Activated T-helper 17 cell treated with anti-CD3 and anti-CD28 coated beads, Interleukin-2, amount 50 U/mL, for 72 hours (primary cell): ENCODE measurements around the gene CHMP6. TPM values are rescaled to one million over a fixed set of nuclear protein-coding genes. Genes with fewer than 3 reads are reported as not detected.

Source experiments
- ATAC-seq: fragments of 150-1000 bp; cut with Tn5 transposase; replicated peaks from 2 replicates; pipeline ENCODE4 v1.10.0; 2021; ENCODE audit warnings: mild to moderate bottlenecking, moderate library complexity
- H3K27ac Mint-ChIP-seq: one replicate; pipeline ENCODE4 v1.8.0; 2022; ENCODE audit warnings: mixed read lengths
- H3K27me3 Mint-ChIP-seq: one replicate; pipeline ENCODE4 v1.8.0; 2022; ENCODE audit warnings: mixed read lengths
- H3K36me3 Mint-ChIP-seq: one replicate; pipeline ENCODE4 v1.8.0; 2022; ENCODE audit warnings: low read depth, mild to moderate bottlenecking, mixed read lengths
- H3K4me1 Mint-ChIP-seq: one replicate; pipeline ENCODE4 v1.8.0; 2022; ENCODE audit warnings: mixed read lengths
- H3K4me3 Mint-ChIP-seq: one replicate; pipeline ENCODE4 v1.8.0; 2022; ENCODE audit warnings: mild to moderate bottlenecking, mixed read lengths
- H3K9me3 Mint-ChIP-seq: one replicate; pipeline ENCODE4 v1.8.0; 2022; ENCODE audit warnings: mixed read lengths
- total RNA-seq, 2 donors: library from RNA; stranded (reverse); gene quantifications; one replicate each; pipeline ENCODE4 v1.2.3, GENCODE V29; 2022

CHMP6 gene
- total RNA-seq, 2 donors from 2014 or later: 17.2 to 19.8 TPM

DNA sequence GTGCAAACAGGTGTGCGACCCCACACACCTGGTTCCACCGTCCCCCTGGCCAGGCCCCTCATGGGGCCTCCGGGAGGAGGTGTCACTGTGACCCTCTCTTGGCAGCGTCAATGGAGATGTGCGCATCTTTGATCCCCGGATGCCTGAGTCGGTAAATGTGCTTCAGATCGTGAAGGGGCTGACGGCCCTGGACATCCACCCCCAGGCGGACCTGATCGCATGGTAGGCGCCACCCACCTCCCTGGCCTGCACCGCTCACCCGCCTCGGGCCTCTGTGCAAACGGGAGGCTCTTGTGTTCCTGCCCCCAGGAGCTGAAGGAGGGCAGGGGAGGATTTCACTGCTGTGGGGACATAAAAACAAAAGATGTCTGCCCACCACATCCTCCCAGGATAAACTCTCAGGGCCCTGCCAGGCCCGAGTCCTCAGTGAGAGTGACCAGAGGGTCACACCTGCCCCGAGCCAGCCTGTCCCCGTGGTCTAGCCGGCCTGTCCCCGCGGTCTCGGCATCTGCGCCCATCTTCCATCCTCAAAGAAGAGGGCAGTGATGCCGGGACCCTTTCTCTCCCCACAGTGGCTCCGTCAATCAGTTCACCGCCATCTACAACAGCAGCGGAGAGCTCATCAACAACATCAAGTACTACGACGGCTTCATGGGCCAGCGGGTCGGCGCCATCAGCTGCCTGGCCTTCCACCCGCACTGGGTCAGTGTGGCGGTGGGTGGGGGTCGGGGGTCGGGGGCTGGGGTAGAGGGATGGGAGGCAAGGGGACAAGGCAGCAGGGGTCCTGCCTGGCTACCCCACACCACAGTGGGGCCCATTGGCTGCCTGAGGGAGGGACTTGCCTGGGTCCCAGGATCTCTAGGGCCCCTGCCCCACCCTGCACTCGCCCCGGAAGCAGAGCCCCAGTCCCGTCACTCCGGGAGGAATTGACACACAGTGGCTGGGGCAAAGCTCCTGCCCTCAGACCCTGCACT lies 29.0 kb upstream of the CHMP6 start:
- ATAC-seq: no peak
- Mint-ChIP-seq H3K9me3 (no peaks in the 10 kb centered on the region), H3K4me1 (no peaks in the 10 kb centered on the region), H3K36me3 (peaks cover 82% of the 10 kb centered on the region), H3K27me3 (no peaks in the 10 kb centered on the region), H3K27ac (peak overlapping the region; percentile 63), H3K4me3 (no peak overlapping the region)

- no peak for ATAC-seq
- H3K27me3 Mint-ChIP-seq: no peaks in the 10 kb centered on the region
- no peak overlapping the region for H3K4me3 Mint-ChIP-seq
- peak overlapping the region; percentile 56 for H3K27ac Mint-ChIP-seq
- peaks cover 84% of the 10 kb centered on the region for H3K36me3 Mint-ChIP-seq
- no peaks in the 10 kb centered on the region for H3K4me1 Mint-ChIP-seq
- no peaks in the 10 kb centered on the region for H3K9me3 Mint-ChIP-seq
Observed at GRCh38 chr17:80963812-80964543, 27.7 kb upstream of the CHMP6 start.

GRCh38 chr17:80964544-80964856 lies 27.1 kb upstream of the CHMP6 start:
- ATAC-seq: no peak
- Mint-ChIP-seq H3K27ac (peak overlapping the region; percentile 56), H3K36me3 (peaks cover 86% of the 10 kb centered on the region), H3K27me3 (no peaks in the 10 kb centered on the region), H3K4me3 (no peak overlapping the region), H3K9me3 (no peaks in the 10 kb centered on the region), H3K4me1 (no peaks in the 10 kb centered on the region)

DNA sequence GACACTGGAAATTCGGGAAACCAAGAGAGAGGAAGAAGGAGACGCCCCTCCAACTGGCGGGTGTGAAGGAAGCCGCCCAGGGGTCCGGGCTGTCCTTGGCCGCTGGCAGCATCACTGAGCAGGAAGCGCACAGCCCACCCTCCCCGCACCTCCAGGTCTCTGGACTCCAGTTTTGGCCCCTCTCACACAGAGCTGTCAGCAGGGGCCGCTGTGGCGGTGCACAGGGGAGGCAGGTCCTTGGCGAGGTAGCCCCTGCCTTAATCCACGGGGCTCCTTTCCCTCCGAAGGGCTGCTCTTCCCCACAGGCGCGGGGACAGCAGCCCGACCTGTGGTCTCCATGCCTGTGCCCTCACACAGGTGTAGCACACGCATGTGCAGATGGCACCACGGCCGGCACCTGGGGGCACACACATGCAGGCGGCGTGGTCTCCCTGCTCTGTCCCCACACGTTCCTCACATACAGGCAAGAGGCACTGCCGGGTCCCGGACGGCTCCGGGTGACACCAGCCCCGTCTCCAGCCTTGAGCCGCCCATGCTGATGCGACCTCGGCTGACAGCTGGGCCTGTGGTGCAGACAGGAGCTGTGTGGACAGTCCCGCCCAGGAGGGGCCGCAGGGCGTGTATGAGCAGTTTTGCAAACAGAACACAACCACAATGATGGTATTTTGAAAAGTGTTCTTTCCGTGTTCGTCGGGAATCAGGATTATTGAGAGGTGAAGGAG lies 26.6 kb upstream of the CHMP6 start:
- Mint-ChIP-seq H3K36me3 (peaks cover 84% of the 10 kb centered on the region), H3K27ac (peak overlapping the region; percentile 88), H3K9me3 (no peaks in the 10 kb centered on the region), H3K4me1 (no peaks in the 10 kb centered on the region), H3K27me3 (no peaks in the 10 kb centered on the region), H3K4me3 (peak overlapping the region; percentile 19)
- ATAC-seq: peak; percentile 2

- no peaks in the 10 kb centered on the region for H3K27me3 Mint-ChIP-seq
- H3K36me3 Mint-ChIP-seq: peaks cover 78% of the 10 kb centered on the region
- ATAC-seq: no peak
- H3K9me3 Mint-ChIP-seq: no peaks in the 10 kb centered on the region
- H3K4me3 Mint-ChIP-seq: peak overlapping the region; percentile 19
- H3K27ac Mint-ChIP-seq: peak overlapping the region; percentile 88
- peaks cover 4% of the 10 kb centered on the region for H3K4me1 Mint-ChIP-seq
Observed at GRCh38 chr17:80965606-80966005, 26.0 kb upstream of the CHMP6 start.

- H3K27ac Mint-ChIP-seq: peak overlapping the region; percentile 88
- H3K36me3 Mint-ChIP-seq: peaks cover 60% of the 10 kb centered on the region
- peaks cover 4% of the 10 kb centered on the region for H3K4me1 Mint-ChIP-seq
- H3K4me3 Mint-ChIP-seq: peak overlapping the region; percentile 37
- peak; percentile 11 for ATAC-seq
- H3K27me3 Mint-ChIP-seq: no peaks in the 10 kb centered on the region
- H3K9me3 Mint-ChIP-seq: no peaks in the 10 kb centered on the region
Observed at GRCh38 chr17:80967404-80967872, 24.2 kb upstream of the CHMP6 start.

GRCh38 chr17:80968602-80969029 lies 23.0 kb upstream of the CHMP6 start:
- peaks cover 4% of the 10 kb centered on the region for H3K4me1 Mint-ChIP-seq
- H3K36me3 Mint-ChIP-seq: peaks cover 56% of the 10 kb centered on the region
- no peaks in the 10 kb centered on the region for H3K9me3 Mint-ChIP-seq
- H3K4me3 Mint-ChIP-seq: peak overlapping the region; percentile 37
- ATAC-seq: no peak
- H3K27me3 Mint-ChIP-seq: no peaks in the 10 kb centered on the region
- H3K27ac Mint-ChIP-seq: peak overlapping the region; percentile 85

GRCh38 chr17:80969030-80969673 lies 22.5 kb upstream of the CHMP6 start:
- Mint-ChIP-seq H3K27ac (peak overlapping the region; percentile 85), H3K36me3 (peaks cover 52% of the 10 kb centered on the region), H3K4me3 (peak overlapping the region; percentile 37), H3K4me1 (peaks cover 4% of the 10 kb centered on the region), H3K27me3 (no peaks in the 10 kb centered on the region), H3K9me3 (no peaks in the 10 kb centered on the region)
- ATAC-seq: peak; percentile 9

DNA sequence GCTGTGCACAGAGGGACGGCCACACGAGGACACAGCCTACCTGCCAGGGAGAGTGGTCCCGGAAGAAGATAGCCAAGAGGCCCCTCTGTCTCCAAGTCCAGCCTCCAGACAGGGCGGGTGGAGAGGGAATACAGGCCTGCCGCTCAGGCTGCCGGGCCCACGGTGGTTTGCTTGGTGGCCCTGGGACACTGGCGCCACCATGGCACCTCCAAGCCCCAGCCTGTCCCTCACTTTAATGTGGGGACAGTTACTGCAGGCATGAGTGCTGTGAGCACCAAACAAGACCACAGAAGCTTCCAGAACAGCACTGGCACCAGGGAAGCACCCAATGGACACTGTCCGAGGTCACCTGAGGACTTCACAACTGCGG lies 22.0 kb upstream of the CHMP6 start:
- Mint-ChIP-seq H3K9me3 (no peaks in the 10 kb centered on the region), H3K27ac (peak overlapping the region; percentile 85), H3K27me3 (no peaks in the 10 kb centered on the region), H3K4me3 (no peak overlapping the region), H3K36me3 (peaks cover 47% of the 10 kb centered on the region), H3K4me1 (peaks cover 4% of the 10 kb centered on the region)
- ATAC-seq: peak; percentile 0

GRCh38 chr17:80970044-80970761 lies 21.4 kb upstream of the CHMP6 start:
- peaks cover 41% of the 10 kb centered on the region for H3K36me3 Mint-ChIP-seq
- peak; percentile 31 for ATAC-seq
- H3K4me1 Mint-ChIP-seq: peaks cover 4% of the 10 kb centered on the region
- no peaks in the 10 kb centered on the region for H3K9me3 Mint-ChIP-seq
- H3K27me3 Mint-ChIP-seq: no peaks in the 10 kb centered on the region
- peak overlapping the region; percentile 85 for H3K27ac Mint-ChIP-seq
- peak overlapping the region; percentile 43 for H3K4me3 Mint-ChIP-seq

DNA sequence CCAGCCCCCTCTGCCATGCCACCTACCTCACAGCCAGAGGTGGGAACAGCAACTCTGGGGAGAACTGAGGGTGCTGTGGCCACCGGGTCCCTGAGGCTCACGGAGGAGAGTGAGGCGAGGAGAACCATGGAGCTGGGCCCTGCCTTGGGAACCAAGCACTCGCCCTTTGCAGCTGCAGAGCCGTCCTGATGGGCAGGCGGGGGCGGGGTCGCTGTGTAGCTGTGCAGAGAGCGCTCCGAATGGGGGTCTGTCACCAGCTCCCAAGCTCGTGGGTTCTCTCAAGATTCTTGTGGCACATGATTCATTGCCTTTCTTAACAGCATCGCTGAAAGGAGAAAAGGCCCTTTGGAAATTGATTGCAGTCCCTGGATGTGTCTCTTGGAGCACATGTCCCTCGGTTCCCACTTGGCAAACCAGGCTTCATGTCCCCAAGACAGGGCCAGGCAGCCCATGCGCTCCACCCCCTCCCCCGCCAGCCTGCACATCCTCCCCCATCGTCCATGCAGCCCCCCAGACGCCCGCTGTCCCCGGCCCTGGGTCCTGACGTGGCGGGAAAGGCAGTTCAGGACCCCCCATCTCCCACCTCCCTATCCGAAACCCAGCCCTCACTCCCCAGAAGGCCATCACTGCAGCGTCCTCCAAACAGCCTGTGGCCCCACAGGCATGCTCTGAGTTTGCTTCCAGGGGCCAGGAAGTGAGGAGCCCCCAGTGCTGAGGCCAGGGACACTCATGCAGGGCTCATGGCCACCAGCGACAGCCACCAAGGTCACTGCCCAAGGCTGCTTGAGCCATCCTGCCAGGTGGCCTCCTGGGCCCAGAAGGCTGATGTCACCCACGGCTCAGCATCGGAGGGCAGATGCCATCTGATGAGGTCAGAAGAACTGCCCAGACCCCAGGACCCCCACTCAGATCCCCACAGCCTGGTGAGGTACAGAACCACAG lies 20.6 kb upstream of the CHMP6 start:
- Mint-ChIP-seq H3K9me3 (no peaks in the 10 kb centered on the region), H3K27ac (peak overlapping the region; percentile 85), H3K27me3 (no peaks in the 10 kb centered on the region), H3K4me3 (peak overlapping the region; percentile 43), H3K4me1 (peaks cover 4% of the 10 kb centered on the region), H3K36me3 (peaks cover 33% of the 10 kb centered on the region)
- no peak for ATAC-seq

- Mint-ChIP-seq H3K4me1 (peaks cover 4% of the 10 kb centered on the region), H3K27ac (no peak overlapping the region), H3K9me3 (no peaks in the 10 kb centered on the region), H3K27me3 (no peaks in the 10 kb centered on the region), H3K36me3 (peaks cover 25% of the 10 kb centered on the region), H3K4me3 (no peak overlapping the region)
- ATAC-seq: no peak
Observed at GRCh38 chr17:80971704-80972304, 19.8 kb upstream of the CHMP6 start.
